Measurements from ENCODE around the gene KCNK10.

DNA sequence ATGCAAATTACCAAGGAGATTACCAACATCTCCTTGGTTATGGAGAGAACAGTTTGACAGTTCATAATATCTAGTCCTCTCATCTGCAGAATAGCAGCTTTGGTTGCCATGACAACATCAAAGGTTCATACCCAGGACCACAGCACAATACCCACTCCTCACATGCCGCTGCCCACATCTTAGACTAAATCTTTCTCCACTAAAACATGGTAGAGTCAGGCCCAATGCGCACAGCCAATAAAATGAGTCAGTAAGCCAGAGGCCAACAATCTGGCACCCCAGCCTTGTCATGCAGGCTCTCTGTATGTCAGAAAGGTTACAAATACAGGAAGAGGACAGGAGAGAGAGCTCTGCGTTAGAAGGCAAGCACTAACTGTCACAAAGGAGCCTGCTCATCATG, 70.6 kb downstream of the KCNK10 start:
- TF ChIP-seq, protein P1, sequence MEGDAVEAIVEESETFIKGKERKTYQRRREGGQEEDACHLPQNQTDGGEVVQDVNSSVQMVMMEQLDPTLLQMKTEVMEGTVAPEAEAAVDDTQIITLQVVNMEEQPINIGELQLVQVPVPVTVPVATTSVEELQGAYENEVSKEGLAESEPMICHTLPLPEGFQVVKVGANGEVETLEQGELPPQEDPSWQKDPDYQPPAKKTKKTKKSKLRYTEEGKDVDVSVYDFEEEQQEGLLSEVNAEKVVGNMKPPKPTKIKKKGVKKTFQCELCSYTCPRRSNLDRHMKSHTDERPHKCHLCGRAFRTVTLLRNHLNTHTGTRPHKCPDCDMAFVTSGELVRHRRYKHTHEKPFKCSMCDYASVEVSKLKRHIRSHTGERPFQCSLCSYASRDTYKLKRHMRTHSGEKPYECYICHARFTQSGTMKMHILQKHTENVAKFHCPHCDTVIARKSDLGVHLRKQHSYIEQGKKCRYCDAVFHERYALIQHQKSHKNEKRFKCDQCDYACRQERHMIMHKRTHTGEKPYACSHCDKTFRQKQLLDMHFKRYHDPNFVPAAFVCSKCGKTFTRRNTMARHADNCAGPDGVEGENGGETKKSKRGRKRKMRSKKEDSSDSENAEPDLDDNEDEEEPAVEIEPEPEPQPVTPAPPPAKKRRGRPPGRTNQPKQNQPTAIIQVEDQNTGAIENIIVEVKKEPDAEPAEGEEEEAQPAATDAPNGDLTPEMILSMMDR (IDR thresholded peaks at IDR 0.05), result no peak
- no peak for TF ChIP-seq POLR2A (IDR thresholded peaks at IDR 0.05)
